ENCODE results near the gene SDK1.
"Not testable (repeated sequence)": the region's sequence is repeated elsewhere in the genome, so short reads cannot be mapped to it uniquely, and the experiment has no call there.

SDK1 gene

DNA sequence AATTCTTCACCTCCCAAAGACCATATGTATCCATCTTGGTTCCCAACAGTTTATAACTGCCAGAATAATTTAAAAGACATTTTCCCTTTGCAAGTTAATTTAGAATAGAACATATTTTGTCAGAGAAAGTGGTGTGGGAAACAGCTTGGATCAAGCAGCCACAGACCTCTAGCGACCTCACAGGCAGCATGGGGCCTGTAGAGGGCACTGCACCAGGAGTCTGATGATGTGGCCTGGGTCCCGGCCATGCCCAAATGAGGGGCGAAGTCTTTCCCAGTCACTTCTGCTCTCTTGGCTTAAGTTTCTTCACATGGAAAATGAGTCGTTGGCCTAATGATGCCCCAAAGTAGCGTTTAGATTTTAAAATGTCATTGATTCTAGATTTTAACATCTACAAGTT is 243.2 kb downstream of the SDK1 start:
- no peak for DNase-seq

DNA sequence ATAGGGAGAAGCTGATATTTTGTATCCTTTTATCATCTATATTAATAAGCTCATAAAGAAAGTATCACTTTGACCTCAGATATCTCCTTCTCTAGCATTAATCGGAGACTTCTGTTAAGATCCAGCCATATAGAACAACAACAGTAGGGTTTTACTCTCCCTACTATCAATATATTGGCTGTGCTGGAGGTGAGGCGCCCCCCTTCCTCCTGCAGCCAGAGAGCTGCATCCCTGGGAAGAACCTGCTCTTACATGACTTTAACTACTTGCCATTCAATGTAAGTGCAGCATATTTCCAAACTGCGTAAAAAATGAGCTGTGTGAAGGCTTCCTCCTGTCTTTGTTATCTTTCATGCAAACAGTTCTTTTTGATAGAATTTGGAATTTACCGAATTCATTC is 247.8 kb downstream of the SDK1 start:
- no peak for DNase-seq

DNA sequence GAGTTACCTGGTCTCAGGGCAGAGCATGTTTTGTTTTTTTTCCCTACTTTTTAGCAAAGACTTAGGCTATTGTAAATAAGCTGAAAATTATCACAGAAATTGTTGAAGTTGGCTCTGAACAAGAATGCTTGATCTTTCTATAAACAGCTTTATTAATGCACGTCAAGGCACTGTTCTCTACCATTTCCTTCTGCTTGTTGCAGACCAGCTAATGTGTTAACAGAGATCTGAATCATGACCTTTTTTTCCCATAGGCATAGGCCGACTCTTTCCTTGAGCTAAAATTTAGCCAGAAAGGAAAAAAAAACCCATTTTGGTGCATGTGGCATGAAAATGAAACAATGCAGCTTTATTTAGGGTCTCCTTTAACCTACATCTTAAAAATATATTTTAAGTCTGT is 248.5 kb downstream of the SDK1 start:
- no peak for DNase-seq

DNA sequence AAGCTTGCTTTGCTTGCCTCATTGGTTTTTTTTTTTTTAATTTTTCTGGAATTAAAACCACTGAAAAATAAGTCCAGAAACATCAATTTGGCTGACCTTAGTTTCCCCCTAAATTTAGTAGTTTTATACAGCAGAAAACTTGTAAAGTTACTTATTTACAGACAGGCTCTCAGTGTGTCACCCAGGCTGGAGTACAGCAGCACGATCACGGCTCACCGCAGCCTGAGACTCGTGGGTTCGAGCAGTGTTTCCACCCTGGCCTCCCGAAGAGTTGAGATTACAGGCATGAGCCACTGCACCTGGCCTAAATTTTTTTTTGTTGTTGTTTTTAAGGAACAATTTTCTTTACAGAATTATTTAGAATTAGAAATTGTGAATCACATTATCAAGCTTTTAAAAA is 250.5 kb downstream of the SDK1 start:
- DNase-seq = no peak

DNA sequence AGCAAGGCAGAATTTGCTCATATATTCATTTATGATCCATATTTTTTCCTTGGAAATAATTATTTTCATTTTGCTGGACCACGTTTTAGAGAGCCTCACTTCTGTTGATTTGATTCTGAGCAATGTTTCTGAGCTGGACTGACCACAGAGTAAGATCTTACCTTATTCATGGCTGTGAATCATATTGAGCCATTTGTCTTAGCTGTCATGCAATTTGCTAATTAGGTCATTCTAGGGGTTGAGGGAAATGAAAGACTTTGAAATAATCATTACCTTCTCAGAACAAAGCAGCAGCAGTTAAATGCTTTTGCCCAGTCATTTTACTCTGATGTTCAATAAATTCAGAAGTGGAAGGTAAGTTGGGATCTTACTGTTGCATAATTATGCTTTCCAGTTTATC is 251.4 kb downstream of the SDK1 start:
- no peak for DNase-seq

DNA sequence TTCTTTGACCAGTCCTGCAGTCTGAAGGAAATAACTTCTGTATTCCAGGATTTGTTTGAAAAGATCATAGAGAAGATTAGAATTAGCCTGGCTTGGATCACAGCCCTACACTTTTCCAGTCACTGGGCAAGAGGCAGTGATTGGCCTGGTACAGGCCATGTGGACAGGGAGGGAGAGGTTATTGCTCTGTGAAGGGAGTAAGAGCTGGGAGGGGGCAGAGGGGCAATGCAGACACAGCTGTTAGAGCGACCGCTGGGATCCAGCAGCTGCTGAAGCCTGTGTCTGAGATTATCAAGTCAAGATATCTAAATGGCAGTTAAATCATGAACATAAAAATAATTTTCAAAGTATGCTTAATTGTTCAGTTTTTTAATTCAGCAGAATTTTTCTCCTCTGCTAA is 257.3 kb downstream of the SDK1 start:
- DNase-seq = no peak

DNA sequence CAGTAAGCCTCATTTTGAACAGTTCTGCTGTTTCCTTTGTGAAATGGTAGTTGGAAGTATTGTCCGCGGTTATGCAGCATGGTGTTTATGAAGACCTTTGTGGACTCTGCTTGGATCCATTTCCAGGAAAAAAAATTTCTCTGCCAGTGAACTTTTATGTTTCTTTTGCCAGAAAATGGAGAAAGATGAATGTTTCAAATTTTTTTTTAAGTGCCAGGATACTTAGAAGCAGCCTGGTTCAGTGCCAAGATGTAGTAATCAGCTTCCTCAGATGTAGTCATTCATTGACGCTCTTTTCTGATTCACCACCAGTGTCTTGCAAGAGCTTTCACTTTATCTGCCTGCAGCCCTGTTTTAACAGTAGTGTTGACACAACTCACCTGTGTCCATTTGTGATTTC is 258.2 kb downstream of the SDK1 start:
- DNase-seq = no peak

DNA sequence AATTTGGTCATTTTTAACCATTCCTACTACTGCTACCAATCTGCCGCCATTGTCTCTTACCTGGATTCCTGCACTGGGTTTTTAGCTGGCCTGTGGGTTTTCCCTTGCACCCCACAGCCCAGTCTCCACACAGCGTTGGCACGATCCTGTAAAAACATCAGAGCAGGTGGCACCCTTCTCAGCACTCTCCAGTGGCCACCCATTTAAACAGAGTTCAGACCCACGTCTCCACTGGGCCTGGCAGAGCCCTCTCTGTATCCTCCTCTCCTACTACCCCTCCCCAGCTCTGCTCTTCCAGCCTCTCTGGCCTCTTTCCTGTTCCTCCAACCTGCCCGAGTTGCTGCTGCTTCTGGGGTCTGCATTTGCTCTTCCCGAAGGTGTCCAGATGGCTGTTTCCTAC is 259.4 kb downstream of the SDK1 start:
- DNase-seq = no peak

DNA sequence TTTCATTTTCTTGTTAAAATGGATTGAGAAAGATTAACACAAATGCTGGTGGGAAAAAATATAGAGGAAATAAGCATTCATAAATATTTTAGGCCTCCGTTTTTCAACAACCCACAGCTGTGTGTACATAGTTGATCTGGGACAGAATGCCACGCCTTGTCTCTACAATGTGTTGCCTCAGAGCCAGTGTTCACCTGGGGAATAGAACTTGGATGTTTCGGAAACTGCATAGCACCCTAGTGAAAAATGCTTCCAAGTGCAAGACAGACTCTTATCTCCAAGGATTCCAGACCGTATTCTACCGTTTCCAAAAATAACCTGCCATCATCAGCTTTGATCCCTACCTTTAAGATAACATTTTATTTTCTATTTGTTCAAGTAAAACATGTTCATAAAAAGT is 260.9 kb downstream of the SDK1 start:
- no peak for DNase-seq

DNA sequence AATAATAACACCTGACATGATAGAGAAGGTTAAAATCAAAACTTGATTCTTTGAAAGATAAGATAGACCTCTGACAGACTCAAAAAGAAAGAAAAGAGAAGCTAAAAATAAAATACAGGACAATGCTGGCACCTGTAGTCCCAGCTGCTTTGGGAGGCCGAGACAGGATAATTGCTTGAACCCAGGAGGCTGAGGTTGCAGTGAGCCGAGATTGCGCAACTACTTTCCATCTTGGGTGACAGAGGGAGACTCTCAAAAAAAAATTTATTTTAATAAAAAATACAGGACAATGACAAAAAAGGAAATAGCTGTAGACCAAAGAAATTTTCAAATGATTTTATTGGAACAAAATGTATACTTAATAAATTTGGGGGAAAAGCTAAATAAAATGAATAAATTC is 263.2 kb downstream of the SDK1 start:
- no peak for DNase-seq

DNA sequence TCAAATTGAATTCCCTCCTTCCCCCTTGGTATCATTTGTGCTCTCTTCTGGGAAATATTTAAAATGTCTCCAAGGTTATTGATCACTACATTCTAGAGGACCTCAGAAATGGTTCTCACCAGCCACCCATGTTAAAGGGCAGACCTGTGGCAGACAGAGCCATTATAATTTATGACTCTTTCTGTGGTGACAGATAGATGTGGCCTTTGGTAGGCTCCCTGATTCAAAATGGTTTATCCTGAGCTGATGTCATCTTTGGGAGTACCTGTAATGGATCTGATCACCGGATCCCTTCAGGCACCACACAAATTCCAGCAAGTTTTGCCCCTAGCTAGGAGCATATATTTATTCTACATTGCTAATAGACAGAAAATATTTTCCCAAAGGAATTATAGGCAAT is 267.5 kb downstream of the SDK1 start:
- DNase-seq = no peak

DNA sequence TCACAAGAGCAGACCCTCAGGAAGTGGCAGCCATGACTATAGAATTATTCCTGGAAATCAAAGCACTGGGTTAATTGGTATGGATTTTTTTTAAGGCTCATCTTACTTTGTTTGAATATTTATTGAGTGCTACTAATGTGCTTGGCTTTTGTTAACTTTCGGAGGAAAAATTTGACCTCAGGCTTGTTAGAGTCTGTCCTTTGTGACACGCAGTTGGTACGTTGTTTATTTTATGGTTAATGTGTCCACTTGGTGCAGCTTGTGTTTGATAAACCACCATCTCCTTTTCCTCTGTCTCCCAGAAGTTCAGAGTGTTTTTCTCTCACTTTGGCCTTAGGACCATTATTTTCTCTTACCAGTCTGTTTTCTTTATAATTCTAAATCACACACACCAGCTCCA is 268.6 kb downstream of the SDK1 start:
- no peak for DNase-seq

DNA sequence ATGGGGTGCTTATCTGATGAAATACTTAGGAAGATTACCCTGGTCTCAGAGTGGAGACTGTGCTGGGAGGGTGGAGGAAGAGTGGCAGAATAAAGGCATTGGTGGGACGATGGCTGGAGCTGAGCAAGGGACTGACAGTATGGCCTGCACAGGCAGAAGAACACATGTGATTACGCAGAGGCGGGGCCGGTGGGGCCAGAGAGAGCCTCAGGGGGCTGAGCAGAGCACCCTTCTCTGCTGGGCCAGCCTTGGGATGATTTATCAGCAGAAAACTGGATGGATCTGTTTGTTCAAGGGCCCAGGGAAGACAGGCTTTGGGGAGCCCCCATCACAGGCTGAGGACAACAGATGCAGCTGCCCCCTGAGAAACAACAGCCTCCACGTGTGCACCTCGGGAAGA is 272.1 kb downstream of the SDK1 start:
- DNase-seq = no peak

DNA sequence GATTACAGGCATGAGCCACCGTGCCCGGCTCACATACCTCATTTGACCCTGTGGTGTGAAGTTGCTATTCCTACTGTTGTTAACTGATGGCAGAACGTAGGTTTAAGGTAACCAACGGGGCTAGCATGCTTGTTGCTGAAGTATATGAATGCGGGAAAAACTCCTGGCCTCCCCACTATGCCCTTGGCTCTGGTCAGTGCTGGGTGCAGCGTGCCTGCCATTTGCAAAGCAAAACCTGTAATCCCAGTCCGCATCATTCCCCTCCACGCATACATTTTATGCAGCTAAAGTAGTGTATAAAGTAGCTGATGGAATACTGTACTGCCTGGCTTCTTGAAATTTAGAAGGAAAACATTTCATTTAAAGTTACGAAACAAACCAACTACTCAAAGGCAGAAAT is 273.3 kb downstream of the SDK1 start:
- no peak for DNase-seq

DNA sequence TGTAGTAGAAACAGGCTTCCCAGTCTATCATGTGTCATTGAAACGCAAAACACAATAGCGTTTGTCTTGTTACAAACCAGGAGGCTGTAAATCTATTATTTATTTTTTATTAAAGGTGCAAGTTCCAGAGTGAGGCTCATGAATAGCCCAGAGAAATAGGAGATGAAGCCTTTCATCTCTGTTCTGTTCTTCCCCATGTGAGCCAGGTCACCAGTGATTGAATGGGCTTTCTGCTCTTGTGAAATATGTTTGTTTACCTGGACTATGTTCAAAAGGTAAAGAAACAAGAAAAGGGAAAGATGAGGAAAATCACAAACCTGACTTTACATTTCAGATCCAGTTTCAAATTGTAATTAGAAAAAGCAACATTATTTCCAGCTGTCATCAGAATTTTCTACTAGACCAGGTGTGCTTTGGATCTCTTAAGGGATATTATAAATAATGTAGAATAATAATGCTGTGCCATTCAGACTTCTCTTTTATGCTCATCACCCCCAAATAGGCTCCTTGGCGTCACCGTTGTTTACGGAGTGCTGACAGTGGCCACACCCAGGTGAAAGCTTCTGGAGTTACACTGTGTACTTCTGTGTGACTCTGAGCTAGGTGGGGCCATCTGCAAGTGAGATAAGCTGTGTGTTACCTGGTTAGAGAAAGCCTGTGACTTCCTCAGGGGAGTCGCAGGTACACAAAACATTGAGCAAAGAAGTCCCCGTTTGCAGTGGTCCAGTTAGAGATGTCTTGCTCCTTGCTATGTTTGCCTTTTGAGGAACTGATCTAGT is 274.9 kb downstream of the SDK1 start:
- DNase-seq = no peak

DNA sequence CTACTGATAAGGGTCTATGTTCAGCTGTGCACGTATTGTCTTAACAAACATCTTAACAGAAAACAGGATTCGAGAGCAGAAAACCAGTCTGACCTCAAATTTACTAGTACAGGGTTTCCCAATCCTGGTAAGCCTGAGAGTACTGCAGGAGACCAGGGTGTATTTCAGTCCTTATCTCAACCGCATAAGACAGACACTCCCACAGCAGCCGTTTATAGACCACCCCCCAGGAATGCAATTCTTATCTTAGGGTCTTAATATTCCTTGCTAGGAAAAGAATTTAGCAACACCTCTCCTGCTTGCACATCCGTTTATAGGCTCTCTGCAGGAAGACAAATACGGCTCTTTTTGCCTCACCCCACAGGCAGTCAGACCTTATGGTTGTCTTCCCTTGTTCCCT is 277.3 kb downstream of the SDK1 start:
- DNase-seq = no peak

DNA sequence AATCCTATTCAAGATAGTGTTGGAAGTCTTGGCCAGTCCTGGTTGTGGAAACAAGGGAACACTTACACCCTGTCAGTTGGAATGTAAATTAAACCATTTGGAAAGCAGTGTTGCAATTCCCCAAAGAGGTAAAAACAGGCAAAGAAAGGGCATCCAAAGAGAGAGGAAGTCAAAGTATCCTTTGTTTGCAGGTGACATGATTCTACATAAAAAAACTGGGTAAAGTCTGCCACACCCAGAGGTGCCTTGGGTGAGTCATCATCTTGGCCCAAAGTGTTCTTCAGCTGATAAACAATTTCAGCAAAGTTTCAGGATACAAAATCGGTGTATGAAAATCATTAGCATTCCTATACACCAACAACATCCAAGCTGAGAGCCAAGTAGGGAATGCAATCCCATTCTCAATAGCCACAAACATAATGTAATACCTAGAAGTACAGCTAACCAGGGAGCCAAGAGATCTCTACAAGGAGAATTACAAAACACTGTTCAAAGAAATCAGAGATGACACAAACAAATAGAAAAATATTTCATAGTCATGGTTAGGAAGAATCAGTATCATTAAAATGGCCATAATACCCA is 278.7 kb downstream of the SDK1 start:
- no peak for DNase-seq

DNA sequence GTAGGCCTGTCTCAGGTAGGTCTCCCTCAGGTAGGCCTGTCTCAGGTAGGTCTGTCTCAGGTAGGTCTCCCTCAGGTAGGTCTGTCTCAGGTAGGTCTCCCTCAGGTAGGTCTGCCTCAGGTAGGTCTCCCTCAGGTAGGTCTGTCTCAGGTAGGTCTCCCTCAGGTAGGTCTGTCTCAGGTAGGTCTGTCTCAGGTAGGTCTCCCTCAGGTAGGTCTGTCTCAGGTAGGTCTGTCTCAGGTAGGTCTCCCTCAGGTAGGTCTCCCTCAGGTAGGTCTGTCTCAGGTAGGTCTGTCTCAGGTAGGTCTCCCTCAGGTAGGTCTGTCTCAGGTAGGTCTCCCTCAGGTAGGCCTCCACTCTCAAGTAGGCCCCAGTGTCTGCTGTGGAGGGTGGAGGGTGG is 281.1 kb downstream of the SDK1 start:
- not testable (repeated sequence) for DNase-seq

DNA sequence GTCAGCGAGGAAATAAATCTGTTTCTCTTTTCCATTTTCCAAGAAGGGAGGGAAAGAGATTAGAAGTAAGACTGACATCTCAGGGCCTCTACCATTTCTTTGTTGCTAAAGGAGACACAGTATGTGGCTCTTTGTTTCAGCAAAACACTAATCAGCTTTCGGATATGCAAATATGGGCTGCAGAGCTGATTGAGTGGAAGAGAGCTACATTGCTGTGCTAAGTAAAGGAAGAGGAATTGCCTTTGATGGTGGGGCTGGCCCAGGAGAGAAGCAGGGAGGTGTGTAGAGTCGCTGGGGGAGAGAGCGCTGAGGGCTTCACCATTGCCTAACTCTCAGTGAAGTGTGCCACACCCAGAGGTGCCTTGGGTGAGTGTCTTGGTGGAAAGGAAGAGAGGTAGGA is 284.8 kb downstream of the SDK1 start:
- DNase-seq = peak; percentile 88

DNA sequence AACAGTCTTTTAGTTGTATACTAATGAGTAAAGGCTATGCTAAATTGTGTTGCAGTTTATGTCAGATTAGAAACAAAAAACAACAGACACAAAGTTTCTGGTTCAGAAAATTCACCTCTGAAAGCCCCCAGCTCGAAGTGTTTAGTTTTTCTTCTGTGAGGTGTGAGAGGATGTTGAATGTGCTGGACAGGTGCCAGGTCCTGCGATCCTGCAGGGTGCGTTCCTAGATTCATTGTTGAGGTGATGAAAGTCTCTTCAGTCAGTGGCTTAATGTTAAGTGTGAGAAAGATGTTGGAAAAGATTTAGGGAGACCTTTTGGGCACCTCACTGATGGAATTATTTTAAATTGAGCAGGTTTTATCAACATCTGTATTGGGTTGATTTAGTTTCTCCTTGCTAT is 287.3 kb downstream of the SDK1 start:
- DNase-seq = no peak

DNA sequence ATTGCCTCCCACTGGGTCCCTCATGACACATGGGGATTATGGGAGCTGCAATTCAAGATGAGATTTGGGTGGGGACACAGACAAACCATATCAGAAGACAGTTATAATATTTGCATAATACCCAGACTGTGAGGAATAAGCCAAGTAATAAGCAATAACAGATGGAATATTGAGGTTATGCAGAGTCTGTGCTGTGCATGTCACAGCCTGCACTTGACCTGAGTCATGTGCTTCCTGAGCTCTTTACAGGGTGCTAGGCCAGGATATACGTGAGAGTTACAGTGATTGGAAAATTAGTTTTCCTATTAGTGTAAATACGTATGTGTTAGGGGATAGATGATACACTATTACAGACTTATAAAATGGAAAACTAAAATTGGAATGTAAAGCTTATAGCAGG is 288.7 kb downstream of the SDK1 start:
- DNase-seq = peak; percentile 69

DNA sequence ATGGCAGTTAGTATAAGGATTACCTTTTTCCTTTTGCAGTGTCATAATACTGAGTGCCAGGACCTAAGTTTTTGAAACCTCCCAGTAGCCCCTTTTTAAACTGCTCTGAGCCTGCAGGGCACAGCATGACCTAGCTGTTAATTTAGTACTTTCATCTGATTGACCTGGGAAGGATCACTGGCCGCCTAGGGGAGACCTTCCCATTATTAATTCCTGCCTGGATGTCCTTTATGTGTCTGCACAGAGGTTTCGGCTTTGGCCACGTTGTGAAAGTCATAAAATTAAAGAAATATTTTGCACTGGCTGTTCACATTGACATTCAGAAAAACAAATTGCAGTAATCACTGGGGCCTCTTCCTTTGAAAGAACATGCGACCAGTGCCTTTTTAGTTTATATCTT is 290.2 kb downstream of the SDK1 start:
- DNase-seq = no peak

DNA sequence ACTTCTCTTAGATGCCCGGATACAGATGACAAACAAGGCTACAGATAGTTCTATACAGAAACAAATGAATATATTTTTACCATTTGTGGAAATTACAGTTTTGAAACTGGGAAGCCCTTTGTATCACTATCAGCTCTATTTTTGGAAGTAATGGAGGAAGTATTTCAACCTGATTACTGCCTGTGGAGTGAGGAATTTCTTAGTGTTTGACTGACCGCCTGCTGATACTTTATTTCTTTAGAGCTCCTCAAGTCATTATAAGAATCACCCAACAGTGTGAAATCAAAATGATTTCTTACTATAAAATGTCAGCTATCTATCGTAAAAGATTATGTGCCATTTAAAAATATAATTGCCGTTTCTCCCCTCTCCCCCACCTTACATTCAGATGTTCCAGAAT is 290.9 kb downstream of the SDK1 start:
- DNase-seq = peak; percentile 39

DNA sequence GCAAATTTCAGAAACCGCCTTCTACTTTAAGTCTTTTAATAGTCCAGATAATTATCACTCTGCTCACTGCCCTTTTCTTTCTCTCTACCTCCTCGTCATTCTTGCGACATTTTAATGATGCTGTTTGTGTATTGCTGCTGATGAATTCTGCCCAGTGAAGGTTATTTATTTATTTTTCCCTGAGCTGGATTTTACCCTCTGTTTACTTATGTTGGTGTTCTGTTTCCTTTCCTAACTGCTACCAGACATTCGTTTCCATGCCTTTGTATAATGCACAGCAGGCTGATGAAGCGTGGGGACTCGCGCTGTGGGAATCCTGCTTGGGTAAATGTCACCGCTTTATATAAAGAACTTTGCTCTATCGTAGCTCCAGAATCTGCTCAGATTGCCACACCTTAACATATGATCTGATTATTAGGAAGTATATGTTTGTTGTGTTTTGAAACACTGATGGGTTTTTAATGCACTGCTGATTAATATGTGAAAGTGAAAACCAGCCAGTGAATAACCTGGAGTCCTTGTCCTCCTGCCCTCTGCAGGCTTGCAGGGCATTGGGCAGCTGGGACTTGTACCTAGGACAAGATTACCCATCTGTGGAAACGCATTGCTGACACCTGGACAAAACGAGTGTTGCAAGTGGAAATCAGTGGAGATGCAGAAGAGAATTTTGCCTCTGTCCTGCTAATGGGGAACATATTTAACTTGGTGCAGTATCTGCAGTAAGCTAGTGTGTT is 291.5 kb downstream of the SDK1 start:
- DNase-seq = peak; percentile 93

DNA sequence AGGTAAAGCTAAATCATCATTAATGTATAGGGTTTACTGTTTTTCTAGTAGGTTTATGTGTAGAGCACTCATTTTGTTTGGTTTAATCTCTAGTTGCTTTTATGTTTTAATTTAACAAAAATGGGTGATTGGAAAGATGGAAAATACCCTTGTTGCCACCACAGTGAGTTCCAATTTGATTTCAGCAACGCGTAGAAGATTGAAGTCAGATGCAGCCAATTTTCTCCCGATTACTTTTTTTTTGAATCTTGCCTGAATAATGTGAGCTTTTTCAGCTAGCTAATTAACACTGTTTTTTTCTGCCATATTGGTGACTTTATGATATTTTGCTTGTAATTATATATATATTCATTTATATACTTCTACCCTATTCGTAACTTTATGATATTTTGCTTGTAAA is 293.8 kb downstream of the SDK1 start:
- no peak for DNase-seq

Data from NCI-H526 treated with DMSO at 0.1 percent for 48 hours (cell line).